Fibroblast of pulmonary artery (primary cell): Measurements from ENCODE around the gene BCAP31.
A peak's percentile ranks its signal among the peaks of the same experiment; 100 is the strongest.

Source experiments
- DNase-seq: peaks from one replicate; pipeline ENCODE4 v3.0.0-alpha.2; 2010; ENCODE audit warnings: low read depth
- H3K4me3 ChIP-seq: replicated peaks from 2 replicates; pipeline ENCODE4 v1.5.1; 2011; ENCODE audit warnings: low read depth, mild to moderate bottlenecking, control low read depth, low read length, moderate library complexity
- CTCF ChIP-seq: IDR thresholded peaks from 2 replicates; pipeline ENCODE4 v1.5.1; 2011; ENCODE audit warnings: mild to moderate bottlenecking, control low read depth, low read length, inconsistent platforms; ENCODE audit errors: missing control alignments

The BCAP31 gene

GRCh38 chrX:153725039-153725831 lies 1.0 kb upstream of the BCAP31 start:
- TF ChIP-seq CTCF, result no peak
- H3K4me3 ChIP-seq, result peak overlapping the region; percentile 46
- no peak for DNase-seq

DNA sequence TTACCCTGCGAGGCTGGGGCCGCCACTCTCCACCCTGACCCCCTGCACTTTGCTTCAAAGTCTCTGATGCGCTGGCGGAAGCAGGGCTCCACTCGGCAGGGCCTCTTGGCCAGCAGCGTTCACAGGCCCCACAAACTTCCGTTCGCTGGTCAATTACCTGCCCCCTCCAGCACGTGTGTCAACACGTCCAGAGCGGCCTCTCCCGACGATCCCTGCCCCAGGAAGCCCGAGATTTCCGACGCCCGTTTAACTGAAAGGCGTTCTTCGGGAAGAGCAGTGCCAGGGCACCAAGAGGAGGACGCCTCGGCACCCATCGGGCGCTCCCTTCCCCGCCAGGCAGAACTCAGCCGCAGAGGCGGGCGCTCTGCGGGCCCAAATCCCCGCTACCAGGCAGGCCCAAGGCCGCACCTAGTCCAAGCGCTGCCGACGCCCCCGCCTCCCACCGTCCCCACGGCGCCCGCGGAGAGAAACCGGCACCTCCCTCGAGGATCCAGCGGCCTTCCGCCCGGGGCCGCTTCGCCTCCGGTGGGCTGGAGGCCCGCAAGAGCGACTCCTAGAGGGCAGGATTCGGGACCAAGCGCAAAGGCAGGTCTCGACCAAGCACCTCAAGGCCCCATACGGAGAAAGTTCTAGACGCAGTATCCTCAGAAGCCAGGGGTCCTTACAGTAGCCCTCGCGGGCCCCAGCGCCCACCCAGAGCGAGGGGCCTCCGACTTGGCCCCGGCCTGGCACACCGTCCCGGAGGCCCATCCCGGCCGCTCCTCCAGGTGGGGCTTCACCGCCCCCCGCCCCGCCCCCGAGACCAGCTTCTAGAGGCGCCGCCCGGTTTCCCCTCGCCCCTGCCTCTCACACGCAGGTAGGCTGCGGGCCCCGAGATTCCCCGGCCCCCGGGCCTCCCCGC lies 586 bp downstream of the BCAP31 start:
- peak; percentile 40 for DNase-seq
- TF ChIP-seq CTCF, result peak; percentile 36
- peak overlapping the region; percentile 67 for H3K4me3 ChIP-seq

DNA sequence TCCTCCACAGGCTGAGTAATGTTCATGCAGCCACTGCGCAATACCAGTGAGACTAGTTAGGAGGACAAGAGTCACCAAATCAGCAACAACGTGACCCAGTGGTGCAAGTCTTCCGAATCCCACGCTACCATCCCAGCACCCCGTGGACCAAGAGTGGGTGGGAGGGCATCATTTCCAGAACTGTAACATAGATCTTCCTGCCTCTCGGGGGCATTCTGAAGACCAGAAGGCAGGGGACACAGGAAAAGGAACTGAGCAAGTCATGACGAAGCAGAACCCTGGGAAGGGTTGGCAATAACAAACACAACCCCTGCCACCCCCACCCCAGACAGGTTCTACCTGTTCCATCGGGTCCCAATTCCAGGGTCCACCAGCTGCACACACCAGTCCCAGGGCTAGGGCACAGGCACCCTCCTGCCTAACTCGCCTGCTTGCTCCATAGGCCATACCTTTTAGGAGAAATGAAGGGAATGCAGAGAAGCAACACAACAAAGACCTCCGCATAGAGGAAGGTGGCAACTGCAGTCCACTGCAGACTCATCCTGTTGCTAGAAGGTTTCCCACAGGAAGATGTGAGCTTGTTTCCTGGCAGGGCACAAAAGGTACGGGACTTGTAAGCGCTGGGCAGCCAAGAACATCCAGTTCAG lies 1.4 kb downstream of the BCAP31 start:
- DNase-seq, result no peak
- no peak for TF ChIP-seq CTCF
- H3K4me3 ChIP-seq, result peak overlapping the region; percentile 67

DNA sequence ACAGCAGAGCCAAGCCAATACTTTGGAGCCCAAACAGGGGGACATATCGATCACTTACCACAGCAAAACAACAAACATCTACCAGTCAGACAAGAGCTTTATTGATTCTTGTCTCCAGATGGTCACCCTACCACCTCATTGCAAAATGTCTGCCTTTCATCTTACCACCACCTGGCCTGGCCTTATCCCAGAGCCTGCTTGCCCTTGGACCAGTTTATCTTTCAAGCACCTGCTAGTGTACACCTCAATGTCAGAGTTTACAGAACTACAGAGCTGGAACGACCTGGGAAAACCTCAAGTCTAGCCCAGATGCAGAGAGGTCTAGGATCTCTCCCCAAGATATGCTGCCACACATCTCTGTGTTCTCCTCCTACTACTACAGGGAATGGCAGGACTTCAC lies 4.5 kb downstream of the BCAP31 start:
- no peak overlapping the region for H3K4me3 ChIP-seq
- no peak for TF ChIP-seq CTCF
- no peak for DNase-seq

- DNase-seq, result no peak
- TF ChIP-seq CTCF, result no peak
- H3K4me3 ChIP-seq, result no peak overlapping the region
Observed at GRCh38 chrX:153719238-153719637, 4.9 kb downstream of the BCAP31 start.

GRCh38 chrX:153717445-153717844 lies 6.7 kb downstream of the BCAP31 start:
- no peak for DNase-seq
- H3K4me3 ChIP-seq, result no peak overlapping the region
- TF ChIP-seq CTCF, result no peak
